Liver (tissue), 3 donors: ENCODE measurements around the gene CHD3.

ENCODE experiments used
- CTCF ChIP-seq: fragments of 150-350 bp; IDR thresholded peaks from 2 replicates; pipeline ENCODE4 v1.5.1; 2017; ENCODE audit warnings: improper control_type of control experiment, low read depth, low read length; ENCODE audit not compliant: missing input control
- JUND ChIP-seq, 2 donors: IDR thresholded peaks; 2 replicates each; pipeline ENCODE4 v1.6.1; 2016; ENCODE audit warnings: antibody characterized with exemption in 2 of 2
- MAX ChIP-seq: IDR thresholded peaks from 2 replicates; pipeline ENCODE4 v1.6.1; 2016; ENCODE audit warnings: antibody characterized with exemption
- donor health status: healthy.
- donor health status: healthy.

GRCh38 chr17:7856811-7857712 lies 31.5 kb upstream of the CHD3 start, which contains the start of gene NAA38:
- TF ChIP-seq CTCF (peak; percentile 42), MAX (no peak), JUND (IDR thresholded peaks at IDR 0.05) (no peak)
